Uterus (tissue), 4 donors: ENCODE measurements around the gene CARD16. TPM values are rescaled to one million over a fixed set of nuclear protein-coding genes. Genes with fewer than 3 reads are reported as not detected.
"Not testable (repeated sequence)": the region's sequence is repeated elsewhere in the genome, so short reads cannot be mapped to it uniquely, and the experiment has no call there.

Source experiments
- DNase-seq, 2 donors: peaks; one replicate each; pipeline ENCODE4 v3.0.0-alpha.2; 2019 to 2020
- H3K27ac ChIP-seq, 2 donors: fragments of 200-600 bp; sonication (generic); 1 replicate in 1 of 2; 2 replicates in 1 of 2; pipeline ENCODE4 v1.5.1; 2016 to 2018
- H3K27me3 ChIP-seq, 2 donors: fragments of 200-600 bp; sonication (generic); one replicate each; pipeline ENCODE4 v1.5.1; 2018 to 2019; ENCODE audit warnings: control low read depth in 1 of 2
- H3K36me3 ChIP-seq, 2 donors: fragments of 200-600 bp; sonication (generic); one replicate each; pipeline ENCODE4 v1.5.1; 2019; ENCODE audit warnings: control low read depth in 1 of 2
- H3K4me1 ChIP-seq, 2 donors: fragments of 200-600 bp; sonication (generic); one replicate each; pipeline ENCODE4 v1.5.1; 2018 to 2019; ENCODE audit warnings: control low read depth in 1 of 2
- H3K4me3 ChIP-seq, 2 donors: fragments of 200-600 bp; sonication (generic); 1 replicate in 1 of 2; 2 replicates in 1 of 2; pipeline ENCODE4 v1.5.1; 2018 to 2019; ENCODE audit warnings: mild to moderate bottlenecking in 1 of 2
- H3K9me3 ChIP-seq, 2 donors: fragments of 200-600 bp; sonication (generic); one replicate each; pipeline ENCODE4 v1.5.1; 2019; ENCODE audit warnings: control low read depth in 1 of 2
- CTCF ChIP-seq, 4 experiments: fragments of 200-600 bp in 2 of 4; fragments of 450-650 bp in 2 of 4; sonication (generic) in 2 of 4; IDR thresholded peaks; one replicate each; pipeline ENCODE4 v1.5.1; 2016 to 2019; ENCODE audit warnings: antibody characterized with exemption in 4 of 4, mild to moderate bottlenecking in 2 of 4, moderate library complexity in 1 of 4
- POLR2A ChIP-seq, 2 donors: fragments of 450-650 bp; IDR thresholded peaks; one replicate each; pipeline ENCODE4 v1.6.1; 2016; ENCODE audit warnings: antibody characterized with exemption in 2 of 2, mild to moderate bottlenecking in 1 of 2, moderate library complexity in 1 of 2
- intact Hi-C: fragments of 100-400 bp; cut with DNase I; formaldehyde crosslinking; loops from one replicate; pipeline ENCODE4 v1.15.1; 2023; ENCODE audit warnings: low total_unique reads
- total RNA-seq, 4 donors: library from RNA; depleted of rRNA in 3 of 4; stranded (reverse); fragments of >200 nt in 3 of 4; gene quantifications; one replicate each; pipeline versions ENCODE4 v1.1.0 to v1.2.4, GENCODE V29; 2014 to 2023
- donor health status: DM: yes; HTN: yes; CAD: no.

CARD16 gene
- total RNA-seq, 4 donors from 2014 or later: 3.7 to 17.0 TPM; not detected in 2

DNA sequence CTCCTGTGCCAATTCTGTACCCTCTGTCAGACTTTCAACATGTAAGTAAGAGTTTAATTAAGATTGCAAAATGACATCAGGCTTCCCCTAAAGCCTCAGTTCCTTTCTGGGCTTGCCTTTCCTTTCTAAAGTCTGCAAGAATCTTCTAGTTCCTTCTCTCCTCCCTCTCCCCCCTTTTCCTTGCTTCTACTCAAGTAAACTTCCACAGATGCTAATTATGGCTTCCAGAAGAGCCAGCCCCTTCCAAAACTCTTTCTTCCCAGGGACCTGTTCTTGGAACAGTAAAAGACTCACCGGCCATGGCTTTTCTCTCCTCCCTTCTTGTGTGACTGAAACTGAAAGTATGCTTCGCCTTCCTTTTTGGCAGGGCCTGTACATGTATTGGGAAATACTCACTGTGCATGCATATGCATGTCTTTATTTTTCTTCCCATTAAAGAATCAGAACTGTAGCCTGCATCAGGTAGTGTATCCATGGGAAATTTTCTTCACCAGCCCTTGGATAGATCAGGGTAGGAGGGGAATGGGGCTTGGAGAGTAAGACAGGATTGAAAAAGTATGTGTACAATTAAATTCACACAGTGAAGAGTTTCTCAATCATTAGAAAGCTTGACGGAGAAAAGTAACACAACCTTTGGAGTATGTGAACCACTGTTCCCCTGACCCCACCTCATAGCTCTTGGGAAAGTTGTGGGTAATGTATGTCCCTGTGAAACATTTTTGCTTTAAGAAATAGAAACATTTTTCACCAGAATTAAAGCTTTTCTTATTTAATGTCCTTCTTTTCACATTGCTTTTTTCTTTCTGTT is 10.1 kb downstream of the CARD16 start, which contains the start of gene CASP1:
Gene CASP1 (minus strand): TSS at position 332 of the 808 bp plus-strand sequence. CDS start 31 bp downstream, at position 301.
- TF ChIP-seq POLR2A (IDR thresholded peaks at IDR 0.05) (no peak), CTCF (IDR thresholded peaks at IDR 0.05) (no peak)
- intact Hi-C loops: no loop called here
- peak within 1 kb of the TSS; percentile 63 to 78 for H3K27ac ChIP-seq
- peak; percentile 29 to 48 for DNase-seq
- H3K36me3 ChIP-seq: no peaks in the 10 kb centered on the region
- no peaks in the 10 kb centered on the region for H3K9me3 ChIP-seq
- H3K4me1 ChIP-seq: no peaks in the 10 kb centered on the region
- H3K4me3 ChIP-seq: peak within 1 kb of the TSS; percentile 14 to 18
- H3K27me3 ChIP-seq: no peaks in the 10 kb centered on the region

- H3K36me3 ChIP-seq, H3K27me3 ChIP-seq, intact Hi-C loops, DNase-seq, H3K9me3 ChIP-seq, H3K4me1 ChIP-seq: not testable (repeated sequence)
- Histone ChIP-seq H3K4me3 (peak overlapping the region; percentile 14 to 18), H3K27ac (peak overlapping the region; percentile 63 to 78)
Measured at GRCh38 chr11:105034388-105034787, 10.7 kb downstream of the CARD16 start.

GRCh38 chr11:105033781-105034180 is 11.4 kb downstream of the CARD16 start:
- intact Hi-C loops: no loop called here

GRCh38 chr11:105033343-105033742 is 11.8 kb downstream of the CARD16 start:
- TF ChIP-seq POLR2A (IDR thresholded peaks at IDR 0.05) (no peak), CTCF (IDR thresholded peaks at IDR 0.05) (no peak)
- Histone ChIP-seq H3K9me3 (no peaks in the 10 kb centered on the region), H3K27ac (no peak overlapping the region), H3K4me1 (no peaks in the 10 kb centered on the region), H3K27me3 (no peaks in the 10 kb centered on the region), H3K4me3 (no peak overlapping the region), H3K36me3 (no peaks in the 10 kb centered on the region)
- no peak for DNase-seq
- intact Hi-C loops: no loop called here

More at GRCh38 chr11:105033781-105034180, 11.4 kb downstream of the CARD16 start:
- Histone ChIP-seq H3K9me3 (no peaks in the 10 kb centered on the region), H3K4me3 (no peak overlapping the region), H3K27me3 (no peaks in the 10 kb centered on the region), H3K27ac (peak overlapping the region in 1 of 2 donors; percentile 78), H3K36me3 (no peaks in the 10 kb centered on the region), H3K4me1 (no peaks in the 10 kb centered on the region)
- DNase-seq: no peak
- TF ChIP-seq CTCF (IDR thresholded peaks at IDR 0.05) (no peak), POLR2A (IDR thresholded peaks at IDR 0.05) (no peak)

- Histone ChIP-seq H3K4me1 (no peaks in the 10 kb centered on the region), H3K36me3 (no peaks in the 10 kb centered on the region), H3K27me3 (no peaks in the 10 kb centered on the region), H3K27ac (no peak overlapping the region), H3K4me3 (no peak overlapping the region), H3K9me3 (no peaks in the 10 kb centered on the region)
- TF ChIP-seq CTCF (IDR thresholded peaks at IDR 0.05) (no peak), POLR2A (IDR thresholded peaks at IDR 0.05) (no peak)
- DNase-seq: no peak
- intact Hi-C loops: no loop called here
Measured at GRCh38 chr11:105032495-105032894, 12.6 kb downstream of the CARD16 start.
